T-helper 9 cell (primary cell): Measurements from ENCODE around the gene FGF10.

Source experiments
- DNase-seq: peaks from one replicate; pipeline ENCODE4 v3.0.0-alpha.2; 2020

The FGF10 gene

DNA sequence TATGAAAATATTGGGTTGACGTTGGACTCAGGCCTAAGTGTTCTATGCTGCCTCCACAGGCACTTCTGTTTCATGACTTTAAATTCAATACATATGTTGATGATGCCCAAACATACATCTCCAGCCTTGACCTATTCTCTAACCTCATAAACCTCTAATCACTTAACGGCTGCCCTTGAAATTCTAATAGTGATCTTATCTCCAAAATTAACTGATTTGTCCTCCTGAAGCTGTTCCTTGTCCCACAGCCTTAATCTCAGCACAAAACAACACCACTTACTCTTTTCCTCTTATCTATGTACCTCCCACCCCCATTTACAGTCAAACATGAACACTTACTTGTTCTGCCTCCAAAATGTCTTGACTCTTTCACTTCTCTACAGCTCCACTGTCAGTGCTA, 43.3 kb downstream of the FGF10 start:
- no peak for DNase-seq

DNA sequence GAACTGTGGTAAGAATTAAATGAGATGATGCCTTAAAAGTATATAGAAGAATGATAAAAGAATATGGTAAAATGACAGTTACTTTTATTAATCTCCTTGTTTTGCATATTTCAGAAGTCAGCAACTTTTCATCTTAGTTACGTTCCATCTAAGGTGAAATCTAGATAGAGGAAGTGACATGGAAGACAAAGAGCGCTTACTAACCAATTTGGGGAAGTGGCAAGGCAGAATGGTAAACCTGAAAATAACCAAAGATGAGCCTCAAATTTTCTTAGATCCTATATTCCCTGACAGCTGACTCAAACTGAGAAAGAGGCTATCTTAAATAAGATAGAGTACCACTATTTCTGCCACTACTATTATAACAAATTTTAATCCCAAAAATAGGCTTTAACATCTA, 52.5 kb downstream of the FGF10 start:
- no peak for DNase-seq

DNA sequence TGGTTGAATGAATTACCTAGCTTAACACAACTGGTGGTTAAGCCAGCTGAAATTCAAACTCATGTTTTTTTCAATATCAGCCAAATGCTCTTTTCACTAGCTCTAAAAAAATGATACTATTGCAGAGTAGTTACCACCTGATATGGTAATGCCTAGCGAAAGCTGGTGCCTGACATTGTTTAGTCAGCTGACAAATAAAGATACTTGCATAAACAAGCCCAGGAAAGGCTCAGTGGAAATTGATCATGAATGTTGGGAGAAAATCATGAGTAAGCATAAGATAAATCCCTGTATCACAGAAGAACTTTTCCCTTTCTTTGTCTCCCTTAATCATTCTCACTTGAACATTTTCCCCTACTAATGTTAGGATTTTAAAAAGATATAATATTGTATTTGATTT, 54.6 kb downstream of the FGF10 start:
- no peak for DNase-seq

DNA sequence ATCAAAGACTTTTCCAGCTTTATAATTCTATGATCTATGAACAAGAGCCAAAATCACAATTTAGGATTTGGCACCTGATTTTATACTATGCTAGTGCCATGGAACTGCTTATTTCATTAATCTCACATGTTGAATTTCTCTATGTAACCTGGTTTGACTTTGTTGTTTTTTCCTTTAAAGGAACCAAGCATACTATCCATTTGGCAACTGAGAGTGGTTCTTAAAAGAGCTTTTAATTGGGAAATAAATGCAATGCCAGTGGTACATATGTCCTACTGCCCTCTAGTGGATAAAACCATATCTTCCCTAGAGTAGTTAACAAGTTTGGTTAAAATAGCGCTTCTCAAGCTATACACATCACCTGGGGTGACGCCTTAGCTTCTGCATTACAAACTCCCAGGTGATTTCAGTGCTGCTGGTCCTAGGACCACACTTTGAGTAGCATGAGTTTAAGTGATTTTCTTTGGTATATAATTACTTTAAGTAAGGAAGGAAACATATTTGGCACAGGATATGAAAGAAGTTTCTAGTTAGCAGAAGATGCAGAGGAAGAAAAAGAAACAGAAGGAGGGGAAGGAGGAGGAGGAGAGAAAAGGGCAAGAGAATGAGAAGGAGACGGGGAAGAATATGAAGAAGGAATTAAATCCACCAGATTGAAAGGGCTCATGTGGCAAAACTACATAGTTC, 56.8 kb downstream of the FGF10 start:
- DNase-seq = no peak

DNA sequence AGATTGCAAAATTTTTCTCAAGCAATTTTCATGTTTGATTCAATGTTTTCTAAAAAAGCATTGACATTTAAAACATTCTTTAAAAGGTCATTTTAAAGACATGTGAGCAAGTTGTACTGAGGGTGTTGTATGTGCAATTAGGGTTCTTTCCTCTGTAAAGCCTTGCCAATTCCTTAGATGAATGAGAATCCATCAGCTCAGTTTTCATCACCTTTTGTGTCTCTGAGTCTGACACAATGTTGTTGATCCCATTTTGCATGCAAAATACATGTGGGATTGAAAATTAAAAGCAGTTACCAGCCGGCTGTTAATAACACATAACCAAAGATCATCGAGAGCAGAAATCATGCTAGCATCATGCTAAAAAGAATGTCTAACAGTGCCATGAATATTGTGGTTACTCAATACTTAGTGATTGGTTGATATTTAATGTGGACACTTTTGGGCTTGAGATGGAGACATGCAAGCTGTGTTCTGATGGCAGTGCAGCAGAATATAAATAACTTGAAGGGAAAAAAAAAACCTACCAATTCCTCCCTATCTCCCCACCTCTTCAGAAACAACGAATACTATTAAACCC, 57.7 kb downstream of the FGF10 start:
- DNase-seq = no peak

DNA sequence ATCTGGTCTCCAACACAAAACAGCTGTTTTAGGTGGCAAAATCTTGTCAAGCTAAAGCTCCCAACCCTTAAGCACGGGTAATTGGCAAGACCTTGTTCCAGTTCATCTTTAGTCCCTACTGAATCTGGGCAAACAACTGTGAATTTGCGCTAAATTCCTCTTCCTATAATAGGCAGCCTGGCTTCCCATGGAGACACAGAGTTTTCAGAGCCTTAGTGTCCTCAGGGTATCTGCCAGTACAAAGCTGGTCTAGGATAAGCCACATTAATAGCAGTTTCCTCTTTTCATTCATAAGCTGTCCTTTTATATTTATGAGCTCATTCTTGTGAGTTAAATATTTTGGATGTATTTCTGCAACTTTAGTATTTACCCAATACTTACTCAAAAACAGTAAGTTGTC, 59.5 kb downstream of the FGF10 start:
- DNase-seq = no peak

DNA sequence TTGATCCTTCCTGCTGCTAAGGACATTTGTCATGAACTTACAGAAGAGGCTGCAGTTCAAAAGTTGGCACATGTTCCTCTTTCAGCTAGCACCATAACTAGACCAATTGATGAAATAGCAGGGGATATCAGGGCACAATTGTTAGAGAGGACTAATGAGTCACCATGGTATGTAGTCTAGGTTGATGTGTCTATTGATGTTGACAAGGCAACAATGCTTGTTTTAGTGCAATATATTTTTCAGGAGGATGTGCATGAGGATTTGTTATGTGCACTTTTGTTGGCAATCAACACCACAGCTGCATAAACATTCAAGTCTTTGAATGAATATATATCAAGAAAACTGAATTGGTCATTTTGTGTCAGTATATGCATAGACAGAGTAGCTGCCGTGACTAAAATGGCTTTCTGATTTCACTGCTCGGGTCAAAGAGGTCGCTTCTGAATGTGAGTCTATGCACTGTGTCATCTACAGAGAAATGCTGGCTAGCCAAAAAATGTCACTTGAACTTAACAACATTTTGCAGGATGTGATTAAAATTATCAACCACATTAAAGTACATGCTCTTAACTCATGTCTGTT, 68.0 kb downstream of the FGF10 start:
- no peak for DNase-seq

DNA sequence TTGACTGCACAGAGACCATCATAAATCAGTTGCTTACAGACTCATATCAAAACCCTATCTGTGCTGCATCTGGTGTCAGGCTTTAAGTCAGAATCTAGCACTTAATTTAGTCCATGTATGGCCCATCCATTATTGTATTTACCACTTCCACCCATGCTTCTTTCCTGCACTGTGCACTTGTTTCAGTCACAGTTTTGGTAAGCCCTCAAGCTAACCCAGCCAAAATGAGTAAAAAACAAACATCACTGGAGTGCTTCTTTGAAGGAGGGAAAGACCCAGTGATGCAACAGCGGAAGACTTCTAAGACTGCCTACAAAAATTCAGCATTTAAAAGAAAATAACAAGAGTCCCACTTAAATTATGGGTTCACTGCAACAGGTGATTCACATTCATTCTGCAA, 69.0 kb downstream of the FGF10 start:
- no peak for DNase-seq

DNA sequence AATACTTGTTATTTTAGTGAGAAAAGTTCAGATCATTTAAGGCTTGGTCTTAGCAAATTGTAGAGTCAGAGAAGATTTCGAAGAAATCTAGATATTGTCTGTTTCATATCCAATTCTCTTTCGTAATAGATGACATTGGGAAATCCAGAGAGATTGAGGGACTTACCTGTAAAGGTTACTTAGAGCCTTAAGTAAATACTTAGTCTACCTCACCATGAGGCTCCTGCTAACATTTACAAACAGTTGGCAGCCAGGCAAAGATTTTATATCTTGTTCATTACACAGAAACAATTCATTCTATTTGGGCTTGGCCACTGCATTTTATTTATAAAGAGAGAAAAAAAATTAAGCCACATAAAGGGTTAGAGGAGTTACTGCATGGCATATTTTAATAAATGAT, 70.3 kb downstream of the FGF10 start:
- no peak for DNase-seq

DNA sequence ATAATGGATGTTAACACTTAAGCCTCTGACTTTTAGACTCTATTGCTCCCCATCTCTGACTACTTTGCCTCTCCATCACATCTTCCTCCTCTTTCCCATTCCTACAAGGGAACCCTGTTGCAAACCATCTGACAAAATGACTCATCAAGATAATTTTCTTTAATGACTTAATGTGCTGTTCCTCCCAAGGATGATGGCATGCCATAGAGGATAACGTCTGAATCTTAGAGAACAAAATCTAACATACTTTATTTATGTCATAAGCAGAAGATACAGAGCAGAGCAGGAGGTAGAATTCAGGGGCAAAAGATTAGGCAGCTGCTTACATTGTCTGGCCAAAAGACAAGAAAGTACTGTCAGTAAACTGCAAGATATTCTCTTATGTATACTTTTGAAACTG, 76.8 kb downstream of the FGF10 start:
- DNase-seq = no peak

DNA sequence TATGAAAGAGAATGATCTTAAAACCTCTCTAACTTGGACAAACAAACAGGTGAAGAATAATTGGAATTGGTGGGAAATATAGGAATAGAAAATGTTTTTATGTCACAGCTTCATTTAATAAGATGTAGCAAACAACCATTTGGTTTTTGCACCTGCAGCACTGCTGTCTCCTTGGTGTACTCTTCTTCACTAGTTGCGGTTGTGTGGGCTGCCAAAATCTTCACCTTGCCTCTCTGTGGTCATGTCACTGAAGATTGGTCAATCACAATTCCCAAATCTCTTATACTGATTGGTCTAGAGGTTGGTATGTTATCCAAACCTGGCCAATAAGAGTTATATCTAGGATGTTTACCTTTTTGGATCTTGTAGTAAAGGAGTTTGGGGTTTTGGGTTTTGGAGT, 88.7 kb downstream of the FGF10 start:
- DNase-seq = no peak

DNA sequence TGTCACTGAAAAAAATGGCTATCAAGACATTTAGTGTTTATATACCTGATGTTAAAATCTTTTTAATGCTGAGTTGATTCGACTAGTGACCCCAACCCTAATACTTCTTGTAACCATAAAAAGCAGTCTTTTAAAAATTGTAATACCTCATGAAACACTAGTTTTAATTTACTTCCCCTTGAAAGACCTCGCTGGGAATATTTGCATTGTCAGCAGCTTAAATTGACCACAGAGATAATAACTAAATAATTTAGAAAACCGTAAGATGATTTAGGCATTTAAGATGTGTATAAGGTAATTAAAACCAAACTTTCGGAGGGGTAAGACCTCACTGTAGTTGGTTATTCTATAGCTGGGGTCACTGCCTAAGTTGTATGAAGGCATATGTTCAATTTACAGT, 89.8 kb downstream of the FGF10 start:
- DNase-seq = no peak

DNA sequence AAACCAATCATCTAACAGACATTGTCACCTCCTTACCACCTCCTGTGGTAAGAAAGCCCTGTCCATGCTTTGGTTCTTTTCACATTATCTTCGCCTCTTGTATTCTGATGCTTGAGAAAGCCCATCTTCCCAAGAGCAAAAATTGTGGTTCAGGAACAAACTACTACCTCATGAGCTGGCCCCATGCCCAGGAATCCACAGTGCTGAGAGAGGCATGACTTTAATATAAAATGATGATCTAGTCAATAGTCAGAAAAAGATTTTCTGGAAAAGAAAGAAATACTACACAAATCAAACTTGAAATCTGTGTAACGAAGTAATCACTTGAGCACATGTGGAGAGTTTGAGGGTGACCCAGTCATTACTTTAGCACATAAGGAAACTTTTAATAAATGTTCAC, 94.7 kb downstream of the FGF10 start:
- no peak for DNase-seq

DNA sequence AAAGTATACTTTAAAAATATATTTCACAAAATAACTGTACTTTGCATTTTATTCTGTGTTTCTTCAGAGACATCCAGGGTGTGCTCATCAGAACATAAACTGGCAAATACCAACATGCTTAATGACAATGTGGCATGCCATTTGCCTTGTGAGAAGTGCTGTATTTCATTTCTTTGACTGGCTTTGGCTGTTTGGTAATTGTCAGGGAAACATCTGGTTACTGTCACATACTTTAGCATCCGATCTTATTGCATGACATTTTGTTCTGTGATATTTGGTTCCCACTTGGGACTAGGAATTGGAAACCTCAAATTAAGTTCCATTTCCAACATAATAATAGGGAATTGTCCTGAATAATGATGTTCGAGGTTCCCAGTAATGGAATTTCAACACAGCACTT, 96.5 kb downstream of the FGF10 start:
- no peak for DNase-seq

DNA sequence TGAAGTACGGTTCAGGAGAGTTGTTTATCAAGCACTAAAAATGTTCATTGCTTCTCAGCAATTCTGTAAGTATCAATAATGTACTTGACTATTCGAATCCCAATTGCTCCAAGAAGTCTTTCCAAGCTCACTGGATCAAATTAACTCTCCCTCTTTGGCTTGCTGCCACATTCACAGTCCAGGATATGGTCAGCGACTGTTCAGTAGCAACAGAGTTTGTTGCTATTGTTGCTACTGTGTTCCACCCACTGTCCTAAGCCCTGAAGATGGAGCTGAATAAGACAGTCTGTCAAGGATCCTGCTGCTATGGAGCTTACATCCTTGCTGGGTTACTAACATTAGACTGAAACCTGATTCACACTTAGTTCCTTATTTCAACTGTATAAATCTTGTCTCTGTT, 110.8 kb downstream of the FGF10 start:
- no peak for DNase-seq

DNA sequence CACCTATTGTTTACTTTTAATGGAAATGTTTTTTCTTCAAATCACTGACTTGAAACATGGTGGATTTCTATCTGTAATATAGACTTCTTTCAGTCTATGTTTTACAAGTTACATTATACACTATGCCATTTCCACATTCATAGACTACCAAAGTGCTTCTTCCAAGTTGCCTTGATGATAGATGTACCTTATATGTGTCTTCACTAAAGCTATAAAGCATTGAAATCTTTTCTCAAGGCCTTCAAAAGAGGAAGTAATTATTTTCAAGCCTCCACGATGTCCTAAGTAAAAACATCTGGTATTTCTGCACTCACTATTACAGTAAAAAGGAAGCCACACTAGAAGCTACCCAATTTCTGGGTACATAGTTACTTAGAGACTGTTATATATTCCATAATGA, 113.3 kb downstream of the FGF10 start:
- DNase-seq = no peak

DNA sequence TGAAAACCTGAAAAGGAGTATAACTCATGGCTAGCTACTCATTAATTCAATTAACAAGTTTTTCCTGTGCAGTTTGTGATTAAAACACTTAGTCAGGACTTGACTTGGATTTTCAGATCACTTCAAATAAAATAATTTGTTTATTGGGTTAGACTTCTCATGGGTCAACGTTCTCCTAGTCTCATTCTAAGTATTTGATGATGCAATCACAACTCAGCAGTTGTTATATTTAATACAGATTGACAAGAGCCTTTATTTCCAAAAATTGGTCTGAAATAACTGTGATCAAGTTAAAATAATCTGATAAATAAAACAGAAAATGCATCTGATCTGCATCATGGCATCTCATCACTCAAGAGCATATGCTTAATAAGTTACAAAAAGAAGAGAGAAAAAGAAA, 113.9 kb downstream of the FGF10 start:
- DNase-seq = no peak

DNA sequence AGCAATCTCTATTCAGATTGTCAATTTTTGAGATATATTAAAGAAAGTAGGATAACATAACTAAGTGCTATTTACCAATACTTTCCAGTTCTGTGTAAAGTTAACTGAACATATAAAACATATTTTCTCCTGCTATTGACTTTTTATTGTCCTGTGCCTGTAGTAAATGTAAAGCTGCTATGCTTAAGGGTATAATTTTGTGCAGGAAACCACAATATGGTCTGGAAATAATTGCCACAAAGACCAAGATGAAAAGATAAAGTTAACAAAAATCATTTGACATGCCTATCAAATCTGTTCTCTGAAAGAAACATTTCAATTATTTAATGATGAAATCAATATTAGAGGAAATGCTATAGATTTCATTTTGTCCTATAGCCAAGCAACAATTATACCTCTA, 121.3 kb downstream of the FGF10 start:
- no peak for DNase-seq

DNA sequence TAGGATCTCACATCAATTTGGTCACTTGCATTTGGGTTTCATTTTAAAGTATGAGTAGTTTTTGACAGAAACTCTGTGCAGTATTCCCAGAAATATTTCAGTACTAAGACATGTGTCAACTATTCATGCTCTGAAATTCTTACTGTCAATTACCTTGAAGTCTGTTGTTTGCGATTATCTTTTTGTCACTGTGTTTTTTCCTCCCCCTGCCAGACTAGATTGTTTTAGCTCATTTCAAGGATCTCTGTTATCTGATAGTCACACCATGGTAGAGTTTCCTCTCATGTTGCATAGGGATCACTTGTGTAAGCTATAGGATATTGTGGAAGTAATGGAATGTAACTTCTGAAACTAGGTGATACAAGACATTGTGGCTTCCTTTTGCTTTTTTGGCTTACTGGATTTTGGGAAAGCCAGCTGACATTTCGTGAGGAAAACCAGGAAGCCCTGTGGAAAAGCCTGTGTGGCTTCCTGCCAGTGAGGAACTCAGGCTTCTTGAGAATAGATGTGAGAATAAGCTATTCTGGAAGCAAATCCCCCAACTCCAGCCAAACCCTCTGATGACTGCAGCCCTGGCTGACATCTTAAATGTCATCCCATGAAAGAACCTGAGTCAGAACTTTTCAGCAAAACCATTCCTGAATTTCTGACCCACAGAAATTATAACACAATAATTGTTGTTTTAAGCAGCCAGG, 122.2 kb downstream of the FGF10 start:
- DNase-seq = no peak

DNA sequence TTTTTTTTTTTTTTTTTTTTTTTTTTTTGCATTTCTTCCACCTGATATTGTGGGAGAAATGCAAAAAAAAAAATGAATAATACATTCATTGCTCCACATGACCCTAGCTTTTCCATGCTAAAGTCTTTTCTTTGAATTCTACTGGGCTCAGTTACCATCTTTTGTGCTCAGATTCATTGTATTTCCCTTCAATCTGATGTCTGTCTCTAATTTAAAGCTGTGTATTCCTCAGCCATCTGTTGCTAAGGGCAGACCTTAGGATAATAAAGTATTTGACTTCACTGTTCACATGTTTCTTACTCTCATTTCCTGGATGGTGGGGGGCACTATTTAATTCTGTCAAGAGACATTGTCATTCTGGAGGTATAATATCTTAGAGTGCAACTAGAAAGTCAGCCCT, 123.5 kb downstream of the FGF10 start:
- DNase-seq = no peak

DNA sequence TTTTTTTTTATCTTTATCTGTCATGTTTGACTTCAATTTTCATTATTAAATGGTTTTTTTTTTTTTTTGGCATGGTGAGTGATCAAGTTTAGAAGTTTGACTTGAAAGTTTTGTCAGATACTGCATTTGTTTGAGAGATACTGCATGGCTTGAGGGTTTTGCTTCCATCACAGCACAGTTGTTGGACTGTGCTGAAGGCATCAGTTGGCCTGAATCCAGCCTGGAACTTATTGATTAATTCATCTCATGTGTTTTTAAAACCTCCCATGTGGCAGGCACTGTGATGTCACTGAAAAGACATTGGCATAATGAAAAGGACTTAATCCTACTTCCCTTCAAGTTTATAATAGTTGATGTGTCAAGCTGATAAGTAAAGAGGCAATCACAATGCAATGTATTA, 128.4 kb downstream of the FGF10 start:
- DNase-seq = no peak

DNA sequence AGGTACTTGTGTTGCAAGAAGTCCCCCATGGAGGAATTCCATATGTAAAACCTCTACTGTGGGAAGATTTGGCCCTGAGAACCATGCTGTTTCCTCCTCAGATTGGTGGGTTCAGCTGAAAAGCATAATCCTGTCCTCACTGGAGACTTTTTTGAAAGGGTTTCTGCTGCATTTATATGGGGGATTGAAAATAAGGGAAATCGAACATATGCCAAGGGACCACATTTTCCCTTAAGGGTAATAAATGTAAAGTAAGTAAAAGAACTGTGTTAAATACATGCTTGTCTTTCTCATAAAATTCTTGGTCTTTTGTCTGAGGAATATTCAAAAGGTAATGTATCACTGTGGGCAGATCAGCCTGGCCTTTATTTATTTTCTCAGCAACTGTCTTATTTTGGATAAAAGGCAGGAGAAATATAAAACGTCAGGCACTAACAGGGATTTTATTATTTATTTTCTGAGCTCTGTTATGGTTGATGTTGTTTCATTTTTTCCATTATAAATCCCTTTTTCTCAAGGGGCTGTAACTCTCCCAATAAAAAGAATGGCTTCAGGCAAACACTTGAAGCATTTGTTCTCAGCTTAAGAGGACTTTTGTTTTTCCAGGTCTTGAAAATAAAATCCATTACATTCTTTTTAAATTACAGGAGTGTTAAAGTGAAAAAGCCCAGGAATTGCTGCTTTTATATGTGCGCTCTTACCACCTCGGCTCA, 131.4 kb downstream of the FGF10 start:
- DNase-seq = no peak

DNA sequence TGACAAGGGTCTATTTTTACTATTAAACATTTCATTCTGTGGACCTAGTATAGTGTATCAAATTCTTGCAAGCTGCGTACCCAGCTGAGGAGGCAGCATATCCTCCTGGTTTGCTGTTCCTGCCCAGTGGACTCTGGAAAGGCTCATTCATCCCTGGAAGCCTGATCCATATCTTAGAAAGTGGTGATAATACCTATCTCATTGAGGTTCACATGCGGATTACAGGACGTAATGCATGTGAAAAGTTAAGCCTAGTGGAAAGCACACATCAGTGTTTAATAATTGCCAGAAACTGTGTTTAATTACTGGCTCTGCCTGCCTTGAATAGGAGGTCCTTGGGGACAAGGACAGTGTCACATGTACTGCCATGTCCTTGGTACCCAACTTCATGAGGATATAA, 132.0 kb downstream of the FGF10 start:
- DNase-seq = no peak
